Nephron progenitor cell (in vitro differentiated cells): Measurements from ENCODE around the gene CLIC1.

Experiments
- DNase-seq: peaks from one replicate; pipeline ENCODE4 v3.0.0; 2021
- H3K27ac Mint-ChIP-seq: 2 replicates; pipeline ENCODE4 v1.8.0; 2021; ENCODE audit warnings: mild to moderate bottlenecking, moderate library complexity, mixed read lengths
- H3K27me3 Mint-ChIP-seq: 2 replicates; pipeline ENCODE4 v1.8.0; 2021; ENCODE audit warnings: mild to moderate bottlenecking, low read depth, mixed read lengths; ENCODE audit not compliant: poor library complexity
- H3K36me3 Mint-ChIP-seq: 2 replicates; pipeline ENCODE4 v1.8.0; 2021; ENCODE audit warnings: low read depth, mixed read lengths
- H3K4me1 Mint-ChIP-seq: 2 replicates; pipeline ENCODE4 v1.8.0; 2021; ENCODE audit warnings: mixed read lengths
- H3K4me3 Mint-ChIP-seq: 2 replicates; pipeline ENCODE4 v1.8.0; 2021; ENCODE audit warnings: mild to moderate bottlenecking, moderate library complexity, mixed read lengths
- H3K9me3 Mint-ChIP-seq: 2 replicates; pipeline ENCODE4 v1.8.0; 2021; ENCODE audit warnings: mild to moderate bottlenecking, moderate library complexity, mixed read lengths
- CTCF ChIP-seq: fragments of 200-600 bp; sonication (generic); IDR thresholded peaks from 2 replicates; pipeline ENCODE4 v1.5.0; 2021; ENCODE audit warnings: antibody characterized with exemption

Gene CLIC1

GRCh38 chr6:31736021-31736767 is at the start of gene CLIC1:
CLIC1 (minus strand) TSS chr6:31736530; CDS start chr6:31736300, 230 bp downstream.
- H3K36me3 Mint-ChIP-seq: peaks cover 29% of the 10 kb centered on the region
- no peak for TF ChIP-seq CTCF

GRCh38 chr6:31785475-31785874 is 49.1 kb upstream of the CLIC1 start:
- Mint-ChIP-seq H3K4me1 (peaks cover under 1% of the 10 kb centered on the region), H3K9me3 (no peaks in the 10 kb centered on the region), H3K36me3 (peaks cover 53% of the 10 kb centered on the region), H3K4me3 (no peak overlapping the region), H3K27ac (no peak overlapping the region), H3K27me3 (no peaks in the 10 kb centered on the region)
- no peak for TF ChIP-seq CTCF
- no peak for DNase-seq

More at GRCh38 chr6:31736021-31736767, at the start of gene CLIC1:
- Mint-ChIP-seq H3K4me3 (peak within 1 kb of the TSS; percentile 98), H3K4me1 (peaks cover 83% of the 10 kb centered on the region), H3K27me3 (peaks cover 3% of the 10 kb centered on the region), H3K9me3 (no peaks in the 10 kb centered on the region), H3K27ac (peak within 1 kb of the TSS; percentile 99)
- DNase-seq: peak; percentile 71

- Mint-ChIP-seq H3K27ac (peak overlapping the region; percentile 51), H3K36me3 (peaks cover 43% of the 10 kb centered on the region), H3K9me3 (no peaks in the 10 kb centered on the region), H3K27me3 (no peaks in the 10 kb centered on the region), H3K4me3 (no peak overlapping the region), H3K4me1 (no peaks in the 10 kb centered on the region)
- TF ChIP-seq CTCF: no peak
- no peak for DNase-seq
These were observed 48.0 kb upstream of the CLIC1 start for GRCh38 chr6:31784098-31784925.

GRCh38 chr6:31782126-31782855 is 46.0 kb upstream of the CLIC1 start:
- TF ChIP-seq CTCF: no peak
- Mint-ChIP-seq H3K36me3 (peaks cover 32% of the 10 kb centered on the region), H3K4me1 (peaks cover 8% of the 10 kb centered on the region), H3K9me3 (no peaks in the 10 kb centered on the region), H3K27ac (peak overlapping the region; percentile 22), H3K4me3 (no peak overlapping the region), H3K27me3 (no peaks in the 10 kb centered on the region)
- no peak for DNase-seq

- peaks cover 14% of the 10 kb centered on the region for H3K4me1 Mint-ChIP-seq
- H3K4me3 Mint-ChIP-seq: no peak overlapping the region
- no peak for TF ChIP-seq CTCF
- peak overlapping the region; percentile 68 for H3K27ac Mint-ChIP-seq
- H3K36me3 Mint-ChIP-seq: peaks cover 28% of the 10 kb centered on the region
- no peak for DNase-seq
- H3K9me3 Mint-ChIP-seq: no peaks in the 10 kb centered on the region
- H3K27me3 Mint-ChIP-seq: no peaks in the 10 kb centered on the region
These were observed 45.2 kb upstream of the CLIC1 start for GRCh38 chr6:31781244-31782125.
